ENCODE results near the gene SLC22A12.

Gene SLC22A12

GRCh38 chr11:64619811-64620380, 28.9 kb downstream of the SLC22A12 start:
- no peak overlapping the region for H3K27ac ChIP-seq (ENCODE audit: low read depth, low read length)
- no peaks in the 10 kb centered on the region for H3K79me2 ChIP-seq (ENCODE audit: control insufficient read depth, insufficient read depth, low read length, unreplicated experiment)
- H3K4me3 ChIP-seq (ENCODE audit: low read depth, low read length), result no peak overlapping the region
- H2AFZ ChIP-seq (ENCODE audit: low read length, unreplicated experiment), result no peak overlapping the region
- H3K36me3 ChIP-seq (ENCODE audit: insufficient read depth, low read length), result no peaks in the 10 kb centered on the region
- H3K27me3 ChIP-seq (ENCODE audit: insufficient read depth, low read length), result no peaks in the 10 kb centered on the region
- H3K4me1 ChIP-seq (ENCODE audit: control insufficient read depth, insufficient read depth, low read length, unreplicated experiment), result no peaks in the 10 kb centered on the region

- no peak overlapping the region for H2AFZ ChIP-seq (ENCODE audit: low read length, unreplicated experiment)
- no peaks in the 10 kb centered on the region for H3K27me3 ChIP-seq (ENCODE audit: insufficient read depth, low read length)
- no peaks in the 10 kb centered on the region for H3K79me2 ChIP-seq (ENCODE audit: control insufficient read depth, insufficient read depth, low read length, unreplicated experiment)
- H3K36me3 ChIP-seq (ENCODE audit: insufficient read depth, low read length), result no peaks in the 10 kb centered on the region
- no peaks in the 10 kb centered on the region for H3K4me1 ChIP-seq (ENCODE audit: control insufficient read depth, insufficient read depth, low read length, unreplicated experiment)
- H3K27ac ChIP-seq (ENCODE audit: low read depth, low read length), result no peak overlapping the region
- no peak overlapping the region for H3K4me3 ChIP-seq (ENCODE audit: low read depth, low read length)
Observed at GRCh38 chr11:64620381-64620971, 29.5 kb downstream of the SLC22A12 start.

GRCh38 chr11:64621283-64622019, 30.4 kb downstream of the SLC22A12 start:
- Histone ChIP-seq H3K4me1 (ENCODE audit: control insufficient read depth, insufficient read depth, low read length, unreplicated experiment) (no peaks in the 10 kb centered on the region), H3K27ac (ENCODE audit: low read depth, low read length) (no peak overlapping the region)

DNA sequence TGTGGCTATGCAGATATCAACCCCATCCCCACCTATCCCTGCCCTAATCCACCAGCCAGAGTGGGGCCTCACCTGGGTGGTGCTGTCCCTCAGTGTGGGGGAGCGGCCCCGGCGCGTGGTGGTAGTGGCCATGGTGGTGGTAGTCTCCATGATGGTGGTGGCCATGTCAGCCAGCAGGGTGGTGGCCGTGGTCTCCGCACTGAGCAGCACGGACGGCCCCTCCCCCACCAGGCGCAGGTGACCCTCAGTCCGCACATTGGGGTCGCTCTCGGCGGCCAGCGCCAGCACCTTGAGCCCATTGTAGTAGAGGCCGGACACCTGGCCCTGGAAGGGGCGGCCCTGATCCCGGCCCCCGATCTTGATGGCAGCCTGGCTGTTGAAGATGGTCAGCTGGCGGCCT, 31.7 kb downstream of the SLC22A12 start:
- Histone ChIP-seq H3K27ac (ENCODE audit: low read depth, low read length) (no peak overlapping the region), H3K27me3 (ENCODE audit: insufficient read depth, low read length) (no peaks in the 10 kb centered on the region), H3K4me3 (ENCODE audit: low read depth, low read length) (no peak overlapping the region), H3K36me3 (ENCODE audit: insufficient read depth, low read length) (no peaks in the 10 kb centered on the region), H2AFZ (ENCODE audit: low read length, unreplicated experiment) (no peak overlapping the region), H3K79me2 (ENCODE audit: control insufficient read depth, insufficient read depth, low read length, unreplicated experiment) (no peaks in the 10 kb centered on the region), H3K4me1 (ENCODE audit: control insufficient read depth, insufficient read depth, low read length, unreplicated experiment) (no peaks in the 10 kb centered on the region)

More at GRCh38 chr11:64621283-64622019, 30.4 kb downstream of the SLC22A12 start:
- Histone ChIP-seq H2AFZ (ENCODE audit: low read length, unreplicated experiment) (no peak overlapping the region), H3K27me3 (ENCODE audit: insufficient read depth, low read length) (no peaks in the 10 kb centered on the region), H3K36me3 (ENCODE audit: insufficient read depth, low read length) (no peaks in the 10 kb centered on the region), H3K79me2 (ENCODE audit: control insufficient read depth, insufficient read depth, low read length, unreplicated experiment) (no peaks in the 10 kb centered on the region), H3K4me3 (ENCODE audit: low read depth, low read length) (no peak overlapping the region)

DNA sequence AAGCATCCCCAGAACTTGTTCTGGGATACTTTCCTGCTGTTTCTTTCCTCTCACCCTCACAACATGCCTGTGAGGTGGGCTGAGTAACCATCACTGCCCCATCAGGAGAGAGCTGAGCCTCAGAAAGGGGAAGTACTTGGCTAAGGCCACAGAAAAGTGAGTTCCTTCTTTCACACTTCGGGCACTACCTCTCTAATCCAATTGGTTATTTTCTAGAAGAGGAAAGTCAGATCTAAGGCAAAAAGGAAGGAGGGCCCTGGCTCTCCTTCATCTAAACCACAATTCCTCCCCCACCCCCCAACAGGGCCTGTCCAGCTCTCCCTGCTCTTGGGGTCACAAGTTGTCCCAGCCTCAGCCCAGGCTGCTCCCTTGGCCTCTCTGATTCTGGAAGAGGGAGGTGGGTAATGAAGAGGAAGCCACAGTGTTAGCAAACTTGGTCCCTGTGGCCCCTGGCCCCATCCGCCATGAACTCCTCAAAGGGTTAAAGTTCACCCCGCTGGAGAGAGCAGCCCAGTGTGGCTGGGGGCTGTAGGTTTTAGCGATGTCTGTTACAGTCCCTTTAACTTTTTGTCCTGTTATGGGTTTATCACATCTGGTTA, 34.0 kb downstream of the SLC22A12 start:
- H3K27me3 ChIP-seq (ENCODE audit: insufficient read depth, low read length), result no peaks in the 10 kb centered on the region
- H3K27ac ChIP-seq (ENCODE audit: low read depth, low read length), result no peak overlapping the region
- no peak overlapping the region for H3K4me3 ChIP-seq (ENCODE audit: low read depth, low read length)
- no peak overlapping the region for H2AFZ ChIP-seq (ENCODE audit: low read length, unreplicated experiment)
- no peaks in the 10 kb centered on the region for H3K79me2 ChIP-seq (ENCODE audit: control insufficient read depth, insufficient read depth, low read length, unreplicated experiment)
- H3K36me3 ChIP-seq (ENCODE audit: insufficient read depth, low read length), result no peaks in the 10 kb centered on the region
- H3K4me1 ChIP-seq (ENCODE audit: control insufficient read depth, insufficient read depth, low read length, unreplicated experiment), result no peaks in the 10 kb centered on the region

DNA sequence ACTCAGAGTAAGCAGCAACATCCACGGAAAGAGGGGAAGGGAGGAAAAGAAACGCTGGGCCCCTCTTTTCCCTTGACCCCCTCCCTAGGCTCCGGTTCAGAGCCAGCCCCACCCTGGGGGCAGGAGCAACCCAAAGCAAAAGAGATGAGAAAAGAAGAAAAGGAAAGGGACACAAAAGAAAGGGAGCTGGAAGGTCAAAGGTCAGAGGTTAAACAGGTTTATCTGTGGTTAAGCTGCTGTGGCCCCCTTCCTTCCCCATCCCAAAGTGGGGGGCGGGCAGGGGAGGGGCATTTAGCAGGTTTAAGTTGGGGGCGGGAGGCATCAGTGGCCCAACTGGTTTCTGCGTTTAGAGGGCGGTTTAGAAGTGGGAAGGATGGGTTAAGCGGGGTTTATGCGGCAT, 35.6 kb downstream of the SLC22A12 start:
- no peaks in the 10 kb centered on the region for H3K27me3 ChIP-seq (ENCODE audit: insufficient read depth, low read length)
- no peaks in the 10 kb centered on the region for H3K4me1 ChIP-seq (ENCODE audit: control insufficient read depth, insufficient read depth, low read length, unreplicated experiment)
- no peaks in the 10 kb centered on the region for H3K36me3 ChIP-seq (ENCODE audit: insufficient read depth, low read length)

DNA sequence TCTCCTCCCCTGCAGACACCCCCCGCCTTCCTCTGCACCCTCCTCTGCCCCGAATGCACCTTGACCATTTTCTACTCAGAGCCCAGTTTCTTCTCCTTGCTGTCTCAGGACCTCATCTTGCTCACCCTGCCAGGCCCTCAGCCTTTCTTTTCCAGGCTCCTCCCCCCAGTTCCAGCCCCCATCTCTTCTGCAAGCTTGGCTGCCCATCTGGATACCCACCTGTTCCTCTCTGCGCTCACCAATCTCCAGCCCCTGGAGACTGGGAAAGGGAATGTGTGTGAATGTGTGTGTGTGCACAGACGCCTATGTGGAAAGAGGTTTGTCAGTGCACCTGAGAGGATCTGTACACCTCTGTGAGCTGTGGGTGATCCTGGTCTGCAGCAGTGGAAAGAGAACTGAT, 36.4 kb downstream of the SLC22A12 start:
- Histone ChIP-seq H2AFZ (ENCODE audit: low read length, unreplicated experiment) (no peak overlapping the region), H3K4me3 (ENCODE audit: low read depth, low read length) (no peak overlapping the region), H3K79me2 (ENCODE audit: control insufficient read depth, insufficient read depth, low read length, unreplicated experiment) (no peaks in the 10 kb centered on the region), H3K27me3 (ENCODE audit: insufficient read depth, low read length) (no peaks in the 10 kb centered on the region), H3K27ac (ENCODE audit: low read depth, low read length) (no peak overlapping the region), H3K4me1 (ENCODE audit: control insufficient read depth, insufficient read depth, low read length, unreplicated experiment) (no peaks in the 10 kb centered on the region), H3K36me3 (ENCODE audit: insufficient read depth, low read length) (no peaks in the 10 kb centered on the region)

More for the DNA sequence above, 35.6 kb downstream of the SLC22A12 start:
- Histone ChIP-seq H3K4me3 (ENCODE audit: low read depth, low read length) (no peak overlapping the region), H3K79me2 (ENCODE audit: control insufficient read depth, insufficient read depth, low read length, unreplicated experiment) (no peaks in the 10 kb centered on the region), H2AFZ (ENCODE audit: low read length, unreplicated experiment) (no peak overlapping the region), H3K27ac (ENCODE audit: low read depth, low read length) (no peak overlapping the region)

GRCh38 chr11:64628596-64628995, 37.6 kb downstream of the SLC22A12 start:
- Histone ChIP-seq H3K27ac (ENCODE audit: low read depth, low read length) (no peak overlapping the region), H3K4me3 (ENCODE audit: low read depth, low read length) (no peak overlapping the region), H3K4me1 (ENCODE audit: control insufficient read depth, insufficient read depth, low read length, unreplicated experiment) (no peaks in the 10 kb centered on the region), H2AFZ (ENCODE audit: low read length, unreplicated experiment) (no peak overlapping the region), H3K27me3 (ENCODE audit: insufficient read depth, low read length) (no peaks in the 10 kb centered on the region), H3K79me2 (ENCODE audit: control insufficient read depth, insufficient read depth, low read length, unreplicated experiment) (no peaks in the 10 kb centered on the region), H3K36me3 (ENCODE audit: insufficient read depth, low read length) (no peaks in the 10 kb centered on the region)

GRCh38 chr11:64629103-64629502, 38.1 kb downstream of the SLC22A12 start:
- Histone ChIP-seq H3K36me3 (ENCODE audit: insufficient read depth, low read length) (no peaks in the 10 kb centered on the region), H2AFZ (ENCODE audit: low read length, unreplicated experiment) (no peak overlapping the region), H3K4me1 (ENCODE audit: control insufficient read depth, insufficient read depth, low read length, unreplicated experiment) (no peaks in the 10 kb centered on the region), H3K4me3 (ENCODE audit: low read depth, low read length) (no peak overlapping the region), H3K27ac (ENCODE audit: low read depth, low read length) (no peak overlapping the region), H3K27me3 (ENCODE audit: insufficient read depth, low read length) (no peaks in the 10 kb centered on the region), H3K79me2 (ENCODE audit: control insufficient read depth, insufficient read depth, low read length, unreplicated experiment) (no peaks in the 10 kb centered on the region)

GRCh38 chr11:64629796-64630562, 39.0 kb downstream of the SLC22A12 start:
- H3K27me3 ChIP-seq (ENCODE audit: insufficient read depth, low read length), result no peaks in the 10 kb centered on the region
- H3K27ac ChIP-seq (ENCODE audit: low read depth, low read length), result no peak overlapping the region
- H3K4me1 ChIP-seq (ENCODE audit: control insufficient read depth, insufficient read depth, low read length, unreplicated experiment), result no peaks in the 10 kb centered on the region
- no peaks in the 10 kb centered on the region for H3K79me2 ChIP-seq (ENCODE audit: control insufficient read depth, insufficient read depth, low read length, unreplicated experiment)
- no peaks in the 10 kb centered on the region for H3K36me3 ChIP-seq (ENCODE audit: insufficient read depth, low read length)
- no peak overlapping the region for H3K4me3 ChIP-seq (ENCODE audit: low read depth, low read length)
- H2AFZ ChIP-seq (ENCODE audit: low read length, unreplicated experiment), result no peak overlapping the region

All from ACC112 (cell line).